HuH-7 (cell line): ENCODE results near the gene GCNT2.
"Not testable (repeated sequence)": the region's sequence is repeated elsewhere in the genome, so short reads cannot be mapped to it uniquely, and the experiment has no call there.

ENCODE experiments used
- DNase-seq: peaks from one replicate; pipeline ENCODE4 v3.0.0; 2011; ENCODE audit warnings: low spot score

GCNT2 gene

DNA sequence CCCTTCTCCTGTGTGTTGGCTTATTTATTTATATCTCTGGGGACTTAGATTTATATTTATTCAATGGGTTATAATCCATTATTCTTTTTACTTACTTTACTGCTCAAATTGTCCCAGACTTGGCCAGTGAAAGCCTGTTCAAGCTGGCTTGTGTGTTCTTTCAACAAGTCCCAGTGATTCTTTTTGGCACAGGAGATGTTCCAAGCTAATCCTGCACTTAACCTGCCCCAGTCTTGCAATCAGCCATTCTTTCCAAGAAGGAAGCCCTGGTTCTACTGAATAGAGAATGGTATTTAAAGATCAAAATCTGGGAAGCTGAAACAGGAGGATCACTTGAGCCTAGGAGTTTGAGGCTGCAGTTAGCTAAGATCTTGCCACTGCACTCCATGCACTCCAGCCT is 26.7 kb downstream of the GCNT2 start:
- DNase-seq = no peak

DNA sequence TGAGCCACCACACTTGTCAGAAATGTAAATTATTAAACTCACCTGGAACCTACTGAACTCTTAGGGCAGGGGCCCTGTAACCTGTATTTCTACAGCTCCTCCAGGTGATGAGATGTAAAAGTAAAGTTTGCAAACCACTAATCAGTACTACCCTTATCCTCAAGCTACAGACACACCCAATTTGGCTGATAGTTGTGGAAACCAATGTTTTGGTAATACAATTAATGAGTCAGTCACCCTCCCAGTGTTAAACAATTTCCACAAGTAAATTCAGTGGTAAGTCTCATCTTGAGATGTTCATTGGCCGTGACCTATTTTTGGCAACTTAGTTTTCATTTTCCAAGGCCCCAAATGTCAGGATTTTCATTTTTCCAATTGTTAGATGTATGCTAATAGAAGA is 29.6 kb downstream of the GCNT2 start:
- no peak for DNase-seq

DNA sequence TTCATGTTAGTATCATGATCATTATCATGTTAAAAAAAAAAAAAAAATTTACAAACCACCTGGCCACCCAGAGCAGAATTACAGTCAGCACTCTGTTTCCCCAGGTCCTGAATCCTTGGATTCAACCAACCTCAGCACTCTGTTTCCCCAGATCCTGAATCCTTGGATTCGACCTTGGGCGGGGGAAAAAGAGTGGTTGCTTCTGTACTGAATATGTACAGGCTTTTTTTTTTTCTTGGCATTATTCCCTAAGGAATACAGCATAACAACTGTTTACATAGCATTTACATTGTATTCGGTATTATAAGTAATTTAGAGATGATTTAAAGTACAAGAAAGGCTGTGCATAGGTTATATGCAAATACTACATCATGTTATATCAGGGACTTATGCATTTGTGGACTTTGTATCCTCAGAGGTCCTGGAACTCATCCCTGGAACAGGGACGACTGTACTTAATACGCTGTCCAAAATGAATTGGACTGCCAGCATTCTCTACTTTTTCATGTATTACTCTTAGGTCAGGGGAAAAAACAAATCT is 31.2 kb downstream of the GCNT2 start:
- no peak for DNase-seq

DNA sequence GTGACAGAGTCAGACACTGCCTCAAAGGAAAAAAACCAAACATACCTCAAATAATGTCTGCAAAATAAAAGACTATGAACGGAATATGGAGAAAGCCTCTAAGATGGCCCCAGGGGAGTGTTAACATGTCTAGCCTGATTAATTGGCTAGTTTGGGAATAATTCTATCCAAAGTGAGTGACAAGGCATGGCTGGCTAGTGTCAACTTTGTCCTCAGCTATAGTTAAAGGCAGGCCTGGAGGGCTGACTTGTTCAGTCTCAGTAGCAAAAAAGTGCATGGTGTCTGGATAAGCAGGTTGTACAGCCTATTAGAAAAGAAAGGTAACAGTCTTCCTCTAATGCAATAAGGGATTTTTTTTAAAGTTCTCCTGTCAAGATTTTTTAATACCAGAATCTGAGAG is 32.7 kb downstream of the GCNT2 start:
- DNase-seq = no peak

DNA sequence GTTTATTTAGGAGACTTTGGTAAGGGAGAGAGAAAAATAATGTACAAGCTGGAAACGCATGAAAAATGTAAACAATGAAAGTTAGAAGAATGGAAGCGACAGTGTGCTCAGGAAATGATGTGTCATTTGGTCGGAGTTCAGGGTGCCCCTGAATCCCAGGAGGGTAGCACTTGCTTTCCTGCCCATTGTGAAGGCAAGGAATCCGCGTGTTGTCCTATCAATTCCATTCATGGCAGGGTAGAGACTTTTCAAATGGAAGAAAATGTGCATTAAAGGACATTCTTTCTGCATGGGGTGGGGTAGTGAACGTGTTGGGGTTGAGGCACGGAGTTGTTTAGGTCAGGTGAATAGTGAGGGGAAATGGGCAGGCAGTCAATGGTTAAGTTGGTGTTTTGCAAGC is 33.7 kb downstream of the GCNT2 start:
- DNase-seq = no peak

DNA sequence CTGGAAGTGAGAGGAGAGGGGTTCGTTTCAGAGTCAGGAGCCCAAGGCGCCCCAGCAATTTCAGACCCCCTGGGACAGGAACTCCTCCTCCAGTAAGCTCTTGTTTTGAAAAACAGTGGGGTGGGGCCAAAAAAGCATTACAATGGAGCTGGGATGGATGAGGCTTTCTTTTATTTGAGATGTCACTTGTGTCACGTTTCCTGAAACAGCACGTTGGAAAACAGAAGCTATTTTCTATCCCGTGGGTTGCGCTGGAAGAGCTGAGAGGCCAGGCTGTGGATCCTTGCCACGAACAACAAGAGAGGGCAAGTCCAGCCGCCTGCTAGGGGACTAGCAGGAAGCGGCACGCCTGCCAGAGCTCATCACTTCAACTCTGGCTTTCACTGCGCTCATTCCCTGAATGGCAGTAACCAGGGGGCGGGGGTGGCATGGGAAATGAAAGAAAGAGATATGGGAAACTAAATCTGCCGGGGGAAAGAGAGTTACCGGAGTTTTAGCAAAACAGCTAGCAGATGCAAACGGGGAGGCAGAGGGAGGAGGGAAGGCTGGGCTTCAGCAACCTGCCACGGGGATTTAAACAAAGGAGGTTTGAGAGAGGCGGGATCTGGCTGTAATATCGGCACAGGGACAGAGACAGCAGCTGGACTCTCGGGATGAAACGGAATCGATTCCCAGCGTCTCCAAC is 34.6 kb downstream of the GCNT2 start:
- no peak for DNase-seq

DNA sequence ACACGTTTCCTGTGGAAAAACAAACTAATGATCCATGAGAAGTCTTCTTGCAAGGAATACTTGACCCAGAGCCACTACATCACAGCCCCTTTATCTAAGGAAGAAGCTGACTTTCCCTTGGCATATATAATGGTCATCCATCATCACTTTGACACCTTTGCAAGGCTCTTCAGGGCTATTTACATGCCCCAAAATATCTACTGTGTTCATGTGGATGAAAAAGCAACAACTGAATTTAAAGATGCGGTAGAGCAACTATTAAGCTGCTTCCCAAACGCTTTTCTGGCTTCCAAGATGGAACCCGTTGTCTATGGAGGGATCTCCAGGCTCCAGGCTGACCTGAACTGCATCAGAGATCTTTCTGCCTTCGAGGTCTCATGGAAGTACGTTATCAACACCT is 35.4 kb downstream of the GCNT2 start:
- no peak for DNase-seq

DNA sequence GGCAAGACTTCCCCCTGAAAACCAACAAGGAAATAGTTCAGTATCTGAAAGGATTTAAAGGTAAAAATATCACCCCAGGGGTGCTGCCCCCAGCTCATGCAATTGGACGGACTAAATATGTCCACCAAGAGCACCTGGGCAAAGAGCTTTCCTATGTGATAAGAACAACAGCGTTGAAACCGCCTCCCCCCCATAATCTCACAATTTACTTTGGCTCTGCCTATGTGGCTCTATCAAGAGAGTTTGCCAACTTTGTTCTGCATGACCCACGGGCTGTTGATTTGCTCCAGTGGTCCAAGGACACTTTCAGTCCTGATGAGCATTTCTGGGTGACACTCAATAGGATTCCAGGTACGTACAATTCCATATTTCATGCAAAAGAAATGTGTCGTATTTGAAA is 35.8 kb downstream of the GCNT2 start:
- DNase-seq = no peak

DNA sequence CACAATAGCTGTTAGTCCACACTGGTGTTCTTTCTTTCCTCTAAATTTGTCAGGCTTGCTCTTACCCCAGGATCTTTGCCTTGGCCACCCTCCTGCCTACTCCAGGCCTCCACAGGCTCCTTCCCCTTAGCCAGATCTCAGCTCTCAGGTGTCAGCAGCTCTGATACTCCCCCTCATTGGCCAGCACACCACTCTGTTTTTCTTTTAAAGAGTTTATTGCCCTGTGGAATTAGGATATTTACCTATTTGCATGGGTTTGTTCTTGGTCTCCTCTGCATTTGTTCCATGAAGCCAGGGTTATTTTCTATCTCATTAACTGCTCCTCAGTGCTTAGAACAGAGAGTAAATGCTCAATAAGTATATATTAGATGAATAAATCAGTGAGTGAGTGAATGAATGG is 36.8 kb downstream of the GCNT2 start:
- DNase-seq = no peak

DNA sequence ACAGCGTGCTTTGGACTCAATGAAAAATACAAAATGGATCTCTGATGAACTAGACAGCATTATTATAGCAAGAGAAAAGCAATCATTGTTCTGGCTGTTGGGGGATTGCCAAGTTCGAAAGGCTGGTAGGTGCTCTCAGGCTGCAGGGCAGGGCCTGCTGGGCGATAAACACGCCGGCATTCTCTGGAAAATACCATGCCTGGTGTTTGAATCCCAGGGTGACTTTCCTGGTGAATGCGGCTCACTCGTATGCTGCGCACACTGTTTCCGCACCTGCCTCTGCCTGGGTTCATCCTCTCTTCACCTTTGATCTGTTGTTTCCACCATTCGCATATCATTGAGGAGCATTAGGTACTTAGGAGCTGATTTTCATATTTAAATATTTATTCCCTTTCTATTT is 37.4 kb downstream of the GCNT2 start:
- no peak for DNase-seq

DNA sequence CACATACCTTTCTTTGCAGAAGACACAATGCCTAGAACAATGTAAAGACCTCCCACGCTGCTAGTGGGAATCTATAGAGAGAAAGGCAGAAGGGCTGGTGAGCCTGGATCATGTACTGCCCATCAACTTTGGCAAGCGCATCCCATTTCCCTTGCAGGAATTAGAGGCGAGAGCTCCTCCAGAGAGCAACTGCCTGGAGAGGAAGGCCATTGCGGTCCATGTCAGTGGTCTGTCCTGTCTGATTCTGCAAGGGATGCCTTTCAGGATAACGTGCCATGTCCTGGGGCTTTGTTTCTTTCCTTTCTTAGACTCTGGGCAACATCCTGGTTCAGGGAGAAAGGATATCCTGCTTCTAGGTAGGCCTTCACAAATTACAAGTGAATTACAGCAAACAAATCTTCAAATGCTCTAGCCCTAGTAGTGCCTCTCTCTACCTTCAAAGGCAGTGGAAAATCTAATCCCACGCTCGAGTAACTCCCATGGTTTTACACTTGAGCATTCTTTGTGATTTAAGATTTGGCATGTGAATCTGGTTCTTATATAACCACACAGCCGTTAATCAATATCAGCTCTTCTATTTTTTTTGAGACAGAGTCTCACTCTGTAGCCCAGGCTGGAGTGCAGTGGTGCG is 38.5 kb downstream of the GCNT2 start:
- DNase-seq = no peak

DNA sequence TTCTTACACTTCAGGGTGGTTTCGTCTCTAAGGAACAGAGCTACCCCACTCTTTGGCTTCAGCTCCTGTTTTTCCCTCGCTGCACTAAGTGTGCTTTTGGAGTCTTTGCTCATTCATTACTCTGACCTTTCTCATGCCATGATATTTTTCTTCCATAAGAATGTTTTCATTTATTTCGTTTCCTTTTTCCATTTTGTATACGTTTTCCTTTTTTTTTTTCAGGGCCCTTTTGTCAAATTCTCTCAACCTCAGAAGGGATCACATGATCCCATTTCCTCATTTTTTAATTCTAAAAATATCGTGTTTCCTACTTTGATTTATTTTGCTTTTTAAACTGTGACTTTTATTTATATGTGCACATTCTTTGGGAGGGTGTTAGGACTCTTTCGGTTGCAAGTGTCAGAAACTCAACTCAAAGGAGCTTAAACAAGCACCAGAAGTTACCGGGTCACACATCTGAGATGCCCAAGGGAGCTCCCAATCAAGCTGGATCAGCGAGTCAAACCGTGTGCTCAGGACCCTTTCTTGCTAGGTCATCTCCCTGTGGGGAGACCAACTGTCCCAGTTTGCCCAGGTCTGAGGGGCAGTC is 40.6 kb downstream of the GCNT2 start:
- no peak for DNase-seq

DNA sequence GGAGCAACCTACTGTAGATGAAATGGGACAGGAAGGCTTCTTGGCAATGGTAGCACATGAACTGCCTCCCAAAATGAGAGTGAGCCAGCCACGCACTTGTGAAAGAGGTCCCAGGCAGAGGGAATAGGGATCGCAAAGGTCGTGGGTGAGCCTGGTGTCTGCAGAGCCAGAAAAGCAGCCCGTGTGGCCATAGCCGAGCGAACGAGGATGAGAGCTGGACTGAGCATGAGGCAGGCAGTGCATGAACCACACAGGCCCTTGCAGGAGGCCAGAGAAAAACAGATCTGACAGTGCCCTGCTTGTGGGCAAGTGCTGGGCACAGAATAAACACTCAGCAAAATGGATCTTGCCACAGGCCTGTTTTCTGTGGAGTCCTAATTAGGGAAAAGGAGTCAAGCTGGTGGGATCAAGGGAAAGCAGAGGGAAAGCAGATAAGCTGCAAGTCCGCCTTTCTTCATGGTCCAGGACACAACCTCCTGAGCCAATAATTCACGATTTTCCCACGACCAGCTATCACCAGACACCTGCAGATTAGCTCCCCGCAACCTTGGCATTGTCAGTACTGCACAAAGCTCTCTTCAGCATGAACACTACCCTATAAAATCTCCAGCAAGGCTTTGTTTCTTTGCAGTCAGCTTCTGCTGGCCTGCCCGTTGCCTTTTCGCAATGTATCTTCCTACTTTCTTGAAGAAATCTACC is 44.0 kb downstream of the GCNT2 start:
- no peak for DNase-seq

DNA sequence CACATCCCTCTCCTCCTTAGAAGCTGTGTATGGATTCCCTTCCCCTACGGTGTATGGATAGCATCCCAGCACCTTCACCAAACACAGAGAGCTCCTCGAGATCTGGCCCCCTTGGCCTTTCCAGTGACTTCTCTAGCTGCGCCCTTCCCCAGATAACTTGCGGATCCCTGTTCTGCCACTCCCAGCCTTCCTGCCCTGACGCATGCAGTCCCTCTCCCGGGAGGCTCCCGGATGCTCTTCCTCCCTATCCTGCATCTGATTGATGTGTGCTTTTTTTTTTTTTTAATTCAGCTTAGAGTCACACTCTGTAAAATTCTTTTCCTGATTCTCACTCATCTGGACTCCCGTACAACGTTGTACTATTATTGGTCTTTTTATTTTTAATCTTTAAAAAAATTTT is 44.8 kb downstream of the GCNT2 start:
- DNase-seq = no peak

DNA sequence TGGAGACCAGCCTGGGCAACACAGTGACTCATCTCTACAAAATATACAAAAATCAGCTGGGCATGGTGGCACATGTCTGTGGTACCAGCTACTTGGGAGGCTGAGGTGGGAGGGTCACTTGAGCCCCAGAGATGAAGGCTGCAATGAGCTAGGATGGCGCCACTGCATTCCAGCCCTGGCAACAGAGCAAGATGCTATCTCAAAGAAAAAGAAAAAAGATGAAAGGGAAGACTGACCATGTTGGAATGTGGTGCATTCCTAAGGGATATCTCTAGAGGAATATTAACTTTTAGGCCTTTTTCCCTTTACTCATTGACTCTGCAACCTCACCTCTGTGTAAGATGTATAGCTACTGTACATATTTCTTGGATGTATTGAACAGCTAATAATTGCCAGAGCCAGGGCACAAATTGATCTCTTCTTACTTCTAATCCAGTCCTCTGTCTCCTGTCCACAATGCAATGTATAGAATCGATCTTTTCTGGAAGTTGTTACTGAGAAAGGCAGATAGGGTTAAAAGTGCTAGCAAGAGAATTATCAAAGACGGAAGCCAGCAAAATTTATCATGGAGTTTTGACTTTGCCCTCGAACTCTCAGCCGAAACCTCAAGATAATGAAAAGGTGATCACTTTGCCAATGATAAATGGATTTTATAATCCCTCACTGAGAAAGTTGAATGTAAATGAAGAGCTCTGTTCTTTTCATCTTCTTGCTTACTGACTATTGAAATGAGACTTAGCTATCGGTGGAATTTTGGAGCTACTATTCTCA is 46.3 kb downstream of the GCNT2 start:
- DNase-seq = no peak

DNA sequence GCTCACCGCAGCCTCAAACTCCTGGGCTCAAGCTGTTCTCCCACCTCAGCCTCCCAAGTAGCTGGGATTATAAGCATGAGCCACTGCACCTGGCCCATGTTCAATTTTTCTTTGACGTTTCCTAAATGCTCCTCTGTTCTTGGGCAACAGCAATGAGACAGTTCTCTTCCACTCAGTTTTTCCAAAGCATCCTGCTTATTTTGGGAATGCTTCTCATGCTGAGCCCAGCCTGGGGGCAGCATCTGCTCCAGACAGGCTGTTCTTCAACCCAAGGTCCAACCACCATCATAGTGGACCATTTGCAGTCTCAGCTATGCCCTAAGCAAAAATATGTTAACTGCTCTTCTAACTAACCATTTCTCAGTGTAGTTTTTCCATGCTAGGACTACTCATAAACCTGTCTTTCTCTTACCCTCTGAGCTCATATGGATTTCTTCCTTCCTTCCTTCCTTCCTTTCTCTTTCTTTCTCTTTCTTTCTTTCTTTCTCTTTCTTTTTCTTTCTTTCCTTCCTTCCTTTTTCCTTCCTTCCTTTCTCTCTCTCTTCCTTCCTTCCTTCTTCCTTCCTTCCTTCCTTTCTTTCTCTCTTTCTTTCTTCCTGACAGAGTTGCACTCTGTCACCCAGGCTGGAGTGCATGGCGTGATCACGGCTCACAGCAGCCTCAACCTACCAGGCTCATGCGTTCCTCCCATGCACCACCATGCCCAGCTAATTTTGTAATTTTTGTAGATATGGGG is 48.4 kb downstream of the GCNT2 start:
- no peak for DNase-seq

DNA sequence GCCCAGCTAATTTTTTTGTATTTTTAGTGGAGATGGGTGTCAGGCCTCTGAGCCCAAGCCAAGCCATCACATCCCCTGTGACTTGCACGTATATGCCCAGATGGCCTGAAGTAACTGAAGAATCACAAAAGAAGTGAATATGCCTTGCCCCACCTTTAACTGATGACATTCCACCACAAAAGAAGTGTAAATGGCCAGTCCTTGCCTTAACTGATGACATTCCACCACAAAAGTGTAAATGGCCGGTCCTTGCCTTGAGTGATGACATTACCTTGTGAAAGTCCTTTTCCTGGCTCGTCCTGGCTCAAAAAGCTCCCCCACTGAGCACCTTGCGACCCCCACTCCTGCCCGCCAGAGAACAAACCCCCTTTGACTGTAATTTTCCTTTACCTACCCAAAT is 54.4 kb downstream of the GCNT2 start:
- DNase-seq = not testable (repeated sequence)

DNA sequence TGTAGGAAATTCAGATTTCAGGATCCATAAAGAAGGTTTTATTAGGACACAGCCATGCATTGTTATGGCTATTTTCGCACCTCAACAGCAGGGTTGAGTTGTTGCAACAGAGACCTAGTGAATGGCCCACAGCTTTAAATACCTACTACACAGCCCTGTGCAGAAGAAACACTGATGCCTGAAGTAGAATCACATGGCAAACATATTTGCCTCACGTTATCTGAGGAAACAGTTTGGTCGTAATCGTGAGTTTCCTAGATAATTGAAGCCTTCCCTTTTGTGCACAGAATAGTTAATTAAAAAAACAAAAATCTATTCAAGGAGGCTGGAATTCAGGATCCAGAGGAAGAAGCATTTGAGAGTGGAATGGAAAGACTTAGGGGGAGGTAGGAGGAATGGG is 55.1 kb downstream of the GCNT2 start:
- no peak for DNase-seq

DNA sequence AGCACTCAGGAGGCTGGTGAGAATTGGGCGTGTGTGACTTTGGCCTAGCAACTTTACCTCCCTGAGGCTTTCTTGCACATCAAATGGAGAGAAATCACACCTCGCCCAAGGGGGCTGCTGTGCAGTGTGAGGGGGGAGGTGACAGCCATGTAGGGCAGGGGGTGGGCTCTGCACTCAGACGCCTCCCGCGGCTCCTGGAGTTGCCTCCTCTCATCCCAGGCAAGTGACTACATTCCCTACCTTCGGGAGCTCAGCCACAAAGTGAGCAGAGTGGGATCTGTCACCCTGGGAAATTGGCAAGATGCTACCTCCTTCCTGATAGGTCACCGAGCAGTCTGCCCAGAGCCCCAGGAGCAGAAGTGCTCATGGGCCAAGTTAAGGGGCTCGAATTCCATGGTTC is 56.0 kb downstream of the GCNT2 start:
- DNase-seq = no peak

DNA sequence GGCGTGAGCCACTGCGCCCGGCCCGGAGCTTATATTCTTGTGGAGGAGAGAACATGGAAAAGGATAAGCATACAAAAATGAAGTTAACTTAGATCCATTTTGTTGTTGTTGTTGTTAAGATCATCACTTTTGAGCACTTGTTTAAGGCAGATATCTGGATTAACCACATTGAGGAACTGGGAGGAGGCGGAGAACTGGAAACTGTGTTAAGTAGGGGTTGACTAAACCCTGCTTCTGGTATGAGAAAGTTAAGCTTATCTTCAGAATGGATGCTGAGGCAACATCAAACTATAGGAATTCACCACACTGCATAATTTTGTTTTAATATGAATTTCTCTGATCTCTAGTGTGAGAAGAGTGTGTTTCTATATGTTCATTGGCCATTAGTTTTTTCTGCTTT is 57.6 kb downstream of the GCNT2 start:
- no peak for DNase-seq

DNA sequence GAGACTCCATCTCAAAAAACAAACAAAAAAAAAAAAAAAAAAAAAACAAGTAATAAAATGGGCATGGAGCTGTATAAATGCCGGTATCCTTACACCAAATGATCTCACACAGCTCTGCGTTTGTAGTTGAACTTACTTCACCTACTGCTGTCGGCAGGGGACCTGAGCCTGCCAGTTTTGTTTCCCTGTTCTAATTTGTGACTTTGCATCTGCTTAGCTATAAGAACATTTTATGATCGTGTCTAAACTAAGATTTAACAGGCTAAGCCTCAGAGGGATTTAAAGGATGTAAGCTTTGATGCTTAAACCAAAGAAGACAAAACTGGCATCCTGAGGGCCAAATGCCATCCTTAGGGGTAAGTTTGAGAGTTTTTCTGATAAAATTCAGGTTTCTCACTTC is 58.7 kb downstream of the GCNT2 start:
- DNase-seq = no peak

DNA sequence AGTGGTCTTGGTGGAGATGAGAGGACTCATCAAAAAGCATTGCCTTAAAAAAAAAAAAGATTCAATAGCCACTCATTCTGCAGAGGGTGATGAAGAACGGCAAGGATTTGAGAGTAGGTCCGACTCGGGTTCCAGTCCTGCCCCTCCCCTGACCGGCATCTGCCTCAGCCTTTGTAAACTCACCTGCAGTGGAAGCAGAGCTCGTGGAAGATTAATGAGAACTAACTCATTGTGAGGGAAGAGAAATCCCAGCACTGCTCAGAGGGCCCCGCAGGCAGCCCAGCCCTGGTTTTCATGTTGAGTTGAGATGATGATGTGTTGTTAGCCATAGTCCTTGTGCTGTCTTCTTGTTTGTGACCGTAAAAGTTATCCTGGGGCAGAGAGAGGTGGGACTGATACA is 59.4 kb downstream of the GCNT2 start:
- no peak for DNase-seq
